IMR-90 (cell line): ENCODE results near the gene S100Z. TPM values are rescaled to one million over a fixed set of nuclear protein-coding genes. Genes with fewer than 3 reads are reported as not detected.

ENCODE experiments used
- ATAC-seq: fragments of 200-7000 bp; cut with Tn5 transposase; 2 replicates; pipeline ENCODE4 v1.9.1; 2020; ENCODE audit warnings: low read depth, mild to moderate bottlenecking, moderate library complexity
- BruUV-seq: library from RNA; stranded (reverse); fragments of 400-500 nt; replicated peaks from 2 replicates; lab custom pipeline; 2021; lab: Mats Ljungman, UMichigan
- CTCF ChIA-PET: fragments of 300-600 bp; formaldehyde crosslinking; extraction: SDS; loops from one replicate; lab custom pipeline; 2021; ENCODE audit warnings: antibody characterized with exemption; lab: Yijun Ruan, JAX
- POLR2A ChIA-PET: fragments of 300-600 bp; sonication (Branson Sonifier 250); formaldehyde crosslinking; loops from one replicate; lab custom pipeline; 2022; ENCODE audit warnings: antibody characterized with exemption; ENCODE audit not compliant: unreplicated experiment; lab: Charles Lee
- DNase-seq: peaks from one replicate; pipeline ENCODE4 v3.0.0; 2013
- H2AFZ ChIP-seq: replicated peaks from 2 replicates; pipeline ENCODE3; 2013; ENCODE audit warnings: low read length, mild to moderate bottlenecking; ENCODE audit not compliant: poor library complexity
- H2AK5ac ChIP-seq: 2 replicates; pipeline ENCODE4 v1.6.1; 2013; ENCODE audit warnings: low read depth, low read length, inconsistent platforms
- H2AK9ac ChIP-seq: replicated peaks from 2 replicates; pipeline ENCODE3; 2013; ENCODE audit warnings: mild to moderate bottlenecking, low read depth, low read length, moderate library complexity; ENCODE audit not compliant: poor library complexity
- H2BK120ac ChIP-seq: 2 replicates; pipeline ENCODE4 v1.6.1; 2013; ENCODE audit warnings: low read depth, low read length, inconsistent platforms
- H2BK15ac ChIP-seq: 3 replicates; pipeline ENCODE4 v1.6.1; 2013; ENCODE audit warnings: low read depth, low read length, inconsistent platforms
- H2BK20ac ChIP-seq: 2 replicates; pipeline ENCODE4 v1.6.1; 2013; ENCODE audit warnings: low read depth, mild to moderate bottlenecking, inconsistent platforms, low read length, moderate library complexity
- H2BK5ac ChIP-seq: 2 replicates; pipeline ENCODE4 v1.6.1; 2013; ENCODE audit warnings: mild to moderate bottlenecking, low read depth, low read length, inconsistent platforms; ENCODE audit not compliant: poor library complexity, severe bottlenecking
- H3K14ac ChIP-seq: replicated peaks from 2 replicates; pipeline ENCODE4 v1.6.1; 2013; ENCODE audit warnings: low read depth, low read length, inconsistent platforms
- H3K18ac ChIP-seq: 2 replicates; pipeline ENCODE4 v1.6.1; 2013; ENCODE audit warnings: low read depth, low read length, control low read depth
- H3K23ac ChIP-seq: 2 replicates; pipeline ENCODE4 v1.6.1; 2013; ENCODE audit warnings: low read depth, low read length, inconsistent platforms
- H3K27ac ChIP-seq: 2 replicates; pipeline ENCODE4 v1.5.1; 2013; ENCODE audit warnings: mild to moderate bottlenecking, control low read depth, low read length; ENCODE audit not compliant: insufficient read depth
- H3K27me3 ChIP-seq: 2 replicates; pipeline ENCODE4 v1.6.1; 2013; ENCODE audit warnings: low read length; ENCODE audit not compliant: control insufficient read depth, insufficient read depth
- H3K36me3 ChIP-seq: 2 replicates; pipeline ENCODE4 v1.6.1; 2013; ENCODE audit warnings: low read length, mixed read lengths; ENCODE audit not compliant: control insufficient read depth, insufficient read depth
- H3K4ac ChIP-seq: 2 replicates; pipeline ENCODE4 v1.6.1; 2013; ENCODE audit warnings: low read depth, low read length, inconsistent platforms
- H3K4me1 ChIP-seq: 2 replicates; pipeline ENCODE4 v1.6.1; 2013; ENCODE audit warnings: low read length, mixed read lengths; ENCODE audit not compliant: control insufficient read depth, insufficient read depth
- H3K4me2 ChIP-seq: 2 replicates; pipeline ENCODE4 v1.6.1; 2013; ENCODE audit warnings: low read depth, mild to moderate bottlenecking, control low read depth, low read length, moderate library complexity
- H3K4me3 ChIP-seq: 2 replicates; pipeline ENCODE4 v1.5.1; 2013; ENCODE audit warnings: low read depth, mild to moderate bottlenecking, control low read depth, low read length, moderate library complexity; ENCODE audit not compliant: insufficient read depth
- H3K56ac ChIP-seq: 2 replicates; pipeline ENCODE4 v1.6.1; 2013; ENCODE audit warnings: low read length, inconsistent platforms; ENCODE audit not compliant: insufficient read depth; ENCODE audit errors: extremely low read depth
- H3K79me1 ChIP-seq, 2 experiments: 2 replicates each; pipeline ENCODE4 v1.6.1; 2013; ENCODE audit warnings: low read length in 2 of 2, inconsistent platforms in 1 of 2, low read depth in 1 of 2
- H3K9ac ChIP-seq: 2 replicates; pipeline ENCODE4 v1.6.1; 2013; ENCODE audit warnings: low read depth, low read length, control low read depth
- H3K9me1 ChIP-seq: 2 replicates; pipeline ENCODE4 v1.6.1; 2013; ENCODE audit warnings: low read length, inconsistent platforms; ENCODE audit not compliant: insufficient read depth
- H3K9me3 ChIP-seq: 2 replicates; pipeline ENCODE4 v1.6.1; 2013; ENCODE audit warnings: low read length; ENCODE audit not compliant: control insufficient read depth, insufficient read depth
- H4K20me1 ChIP-seq: 2 replicates; pipeline ENCODE4 v1.6.1; 2013; ENCODE audit warnings: low read length, inconsistent platforms; ENCODE audit not compliant: insufficient read depth
- H4K5ac ChIP-seq: 2 replicates; pipeline ENCODE4 v1.6.1; 2013; ENCODE audit warnings: mild to moderate bottlenecking, low read depth, low read length, control low read depth
- H4K8ac ChIP-seq, 2 experiments: 2 replicates each; pipeline ENCODE4 v1.6.1; 2013; ENCODE audit warnings: low read depth in 2 of 2, low read length in 2 of 2, control low read depth in 1 of 2, inconsistent platforms in 1 of 2
- H4K91ac ChIP-seq: 2 replicates; pipeline ENCODE4 v1.6.1; 2013; ENCODE audit warnings: low read depth, low read length, inconsistent platforms; ENCODE audit not compliant: insufficient read depth
- CHD1 ChIP-seq: IDR thresholded peaks from 2 replicates; pipeline ENCODE4 v1.6.1; 2012; ENCODE audit warnings: low read depth, low read length, improper control_type of control experiment
- ELK1 ChIP-seq: fragments of 150-350 bp; IDR thresholded peaks from 2 replicates; pipeline ENCODE4 v1.6.1; 2016; ENCODE audit warnings: low read depth, mild to moderate bottlenecking, low read length, moderate library complexity, borderline replicate concordance
- FOS ChIP-seq: fragments of 150-350 bp; IDR thresholded peaks from 2 replicates; pipeline ENCODE4 v1.6.1; 2016; ENCODE audit warnings: low read depth, low read length
- MAFK ChIP-seq: IDR thresholded peaks from 2 replicates; pipeline ENCODE4 v1.6.1; 2012; ENCODE audit warnings: low read depth, low read length, improper control_type of control experiment
- MAZ ChIP-seq: IDR thresholded peaks from 2 replicates; pipeline ENCODE4 v1.6.1; 2012; ENCODE audit warnings: low read depth, mild to moderate bottlenecking, low read length, improper control_type of control experiment, moderate library complexity, borderline replicate concordance
- MXI1 ChIP-seq: IDR thresholded peaks from 2 replicates; pipeline ENCODE4 v1.6.1; 2012; ENCODE audit warnings: low read depth, mild to moderate bottlenecking, low read length, moderate library complexity, borderline replicate concordance
- NFE2L2 ChIP-seq: fragments of 150-350 bp; IDR thresholded peaks from 2 replicates; pipeline ENCODE4 v1.6.1; 2016; ENCODE audit warnings: low read depth, mild to moderate bottlenecking, low read length
- POLR2A ChIP-seq: IDR thresholded peaks from 2 replicates; pipeline ENCODE4 v1.6.1; 2012; ENCODE audit warnings: mild to moderate bottlenecking, low read depth, low read length
- RAD21 ChIP-seq: IDR thresholded peaks from 2 replicates; pipeline ENCODE4 v1.6.1; 2012; ENCODE audit warnings: low read length, improper control_type of control experiment
- RCOR1 ChIP-seq: IDR thresholded peaks from 2 replicates; pipeline ENCODE4 v1.6.1; 2012; ENCODE audit warnings: mild to moderate bottlenecking, low read length, improper control_type of control experiment; ENCODE audit not compliant: insufficient replicate concordance
- RFX5 ChIP-seq: IDR thresholded peaks from 2 replicates; pipeline ENCODE4 v1.8.0; 2012; ENCODE audit warnings: low read depth, mild to moderate bottlenecking, low read length, moderate library complexity
- SMC3 ChIP-seq: fragments of 150-350 bp; IDR thresholded peaks from 2 replicates; pipeline ENCODE4 v1.6.1; 2016; ENCODE audit warnings: low read depth, mild to moderate bottlenecking, antibody characterized with exemption, low read length, moderate library complexity
- WGBS, 2 experiments: methylation state at CpG; one replicate each; pipeline versions ENCODE4 v1.1.5 to v1.1.7; 2013; ENCODE audit warnings: missing lambda C conversion rate in 2 of 2; ENCODE audit not compliant: insufficient read length in 1 of 2; ENCODE audit errors: extremely low coverage in 2 of 2; 5-methylcytosine and 5-hydroxymethylcytosine counted together
- dilution Hi-C: fragments of 300-500 bp; cut with HindIII; formaldehyde crosslinking; loops from one replicate; pipeline ENCODE4 v1.14.3; 2018; ENCODE audit warnings: low sequenced_read_pairs; ENCODE audit not compliant: unreplicated experiment
- in situ Hi-C: fragments of 300-500 bp; cut with MboI; formaldehyde crosslinking; loops from 3 replicates; pipeline ENCODE4 v1.14.3; 2019; ENCODE audit warnings: low sequenced_read_pairs, inconsistent platforms, mixed read lengths
- intact Hi-C: fragments of 100-400 bp; cut with micrococcal nuclease; formaldehyde crosslinking; loops from 2 replicates; pipeline ENCODE4 v1.10.0; 2022
- polyA plus RNA-seq, 3 experiments: library from polyadenylated mRNA; depleted of rRNA; stranded (reverse); fragments of >200 nt; gene quantifications; 2 replicates each; pipeline ENCODE4 v1.2.3, GENCODE V29; 2012; ENCODE audit warnings: low replicate concordance in 1 of 3
- total RNA-seq: library from RNA; depleted of rRNA; stranded (reverse); fragments of >200 nt; gene quantifications from 2 replicates; pipeline ENCODE4 v1.2.3, GENCODE V29; 2012
- TF ChIP-seq, protein P1 (sequence below): fragments of 150-350 bp; IDR thresholded peaks from 2 replicates; pipeline ENCODE4 v1.6.1; 2017; ENCODE audit warnings: mild to moderate bottlenecking, antibody characterized with exemption, low read length, low read depth

S100Z gene
- total and polyA plus RNA-seq, 2 of the 4 experiments (the other 2 are of a cell fraction): not detected

DNA sequence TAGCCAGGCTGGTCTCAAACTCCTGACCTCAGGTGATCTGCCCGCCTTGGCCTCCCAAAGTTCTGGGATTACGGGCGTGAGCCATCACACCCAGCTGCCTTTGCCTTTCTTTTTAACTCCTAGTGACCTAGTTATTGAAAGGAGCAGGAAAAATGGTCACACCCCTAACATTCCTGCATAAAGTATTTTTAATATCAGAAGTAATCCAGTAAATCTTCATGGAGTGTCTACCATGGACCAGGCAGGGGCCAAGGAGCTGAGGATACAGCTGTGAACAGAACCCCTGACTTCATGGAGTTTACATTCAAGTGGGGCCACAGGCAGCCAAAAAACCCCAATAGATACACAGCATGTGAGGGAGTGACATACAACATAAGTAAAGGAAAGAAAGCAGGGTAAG lies 49.2 kb upstream of the S100Z start:
- no peak overlapping the region for H4K5ac ChIP-seq
- no peaks in the 10 kb centered on the region for H3K79me1 ChIP-seq
- H3K56ac ChIP-seq: no peak overlapping the region
- no TSS peak for BruUV-seq
- H2AK5ac ChIP-seq: peak overlapping the region; percentile 35; the same call in 1 of the 2 replicates
- no peaks in the 10 kb centered on the region for H4K20me1 ChIP-seq
- H3K4me2 ChIP-seq: no peak overlapping the region
- H2BK120ac ChIP-seq: peak overlapping the region; percentile 73; the same call in 1 of the 2 replicates
- no peaks in the 10 kb centered on the region for H3K9me1 ChIP-seq
- in situ Hi-C loops (no loop called here), intact Hi-C loops (no loop called here), dilution Hi-C loops (no loop called here)
- H2BK15ac ChIP-seq: peak overlapping the region; percentile 47; the same call in 1 of the 3 replicates
- no peak overlapping the region for H2BK5ac ChIP-seq
- no peaks in the 10 kb centered on the region for H3K9me3 ChIP-seq
- no peak overlapping the region for H3K14ac ChIP-seq
- no peak overlapping the region for H2AK9ac ChIP-seq
- H3K9ac ChIP-seq: no peak overlapping the region
- no peaks in the 10 kb centered on the region for H3K27me3 ChIP-seq
- POLR2A ChIA-PET: no interaction called here
- WGBS, 2 experiments: no CpG with 5 or more reads among the region's 3 CpGs
- H3K27ac ChIP-seq: no peak overlapping the region
- no peak overlapping the region for H3K4me3 ChIP-seq
- no peak overlapping the region for H4K91ac ChIP-seq
- ATAC-seq: no peak
- 0 out of 2 replicates have a peak overlapping the region, but pooled peaks have one; percentile 25 for H3K18ac ChIP-seq
- no peaks in the 10 kb centered on the region for H3K36me3 ChIP-seq
- H3K4ac ChIP-seq: peak overlapping the region; percentile 41; the same call in 1 of the 2 replicates
- H2AFZ ChIP-seq: no peak overlapping the region
- H3K4me1 ChIP-seq: peaks cover 7% of the 10 kb centered on the region
- no peak for DNase-seq
- peak overlapping the region in 1 of 2 experiments; percentile 37; a peak in 1 of 4 replicates for H4K8ac ChIP-seq
- CTCF ChIA-PET: no interaction called here
- TF ChIP-seq POLR2A: no peak
- TF ChIP-seq CHD1: no peak
- no peak for TF ChIP-seq NFE2L2
- no peak for TF ChIP-seq ELK1
- TF ChIP-seq FOS: no peak
- TF ChIP-seq MAZ: no peak
- no peak for TF ChIP-seq SMC3
- TF ChIP-seq MAFK: no peak
- TF ChIP-seq MXI1: no peak
- TF ChIP-seq, protein P1, sequence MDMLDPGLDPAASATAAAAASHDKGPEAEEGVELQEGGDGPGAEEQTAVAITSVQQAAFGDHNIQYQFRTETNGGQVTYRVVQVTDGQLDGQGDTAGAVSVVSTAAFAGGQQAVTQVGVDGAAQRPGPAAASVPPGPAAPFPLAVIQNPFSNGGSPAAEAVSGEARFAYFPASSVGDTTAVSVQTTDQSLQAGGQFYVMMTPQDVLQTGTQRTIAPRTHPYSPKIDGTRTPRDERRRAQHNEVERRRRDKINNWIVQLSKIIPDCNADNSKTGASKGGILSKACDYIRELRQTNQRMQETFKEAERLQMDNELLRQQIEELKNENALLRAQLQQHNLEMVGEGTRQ: no peak
- no peak for TF ChIP-seq RCOR1
- no peak for TF ChIP-seq RAD21
- no peak for TF ChIP-seq RFX5
- H3K23ac ChIP-seq: no peak overlapping the region
- H2BK20ac ChIP-seq: no peak overlapping the region
